HL-60 (cell line): Measurements from ENCODE around the gene MVD.

Source experiments
- CTCF ChIP-seq: IDR thresholded peaks from one replicate; pipeline ENCODE4 v1.5.1; 2011; ENCODE audit warnings: low read length, control low read depth, inconsistent platforms; ENCODE audit not compliant: insufficient read depth
- REST ChIP-seq: IDR thresholded peaks from 2 replicates; pipeline ENCODE4 v1.6.1; 2012; ENCODE audit warnings: low read depth; ENCODE audit not compliant: insufficient replicate concordance

- no peak for TF ChIP-seq CTCF
- no peak for TF ChIP-seq REST
These were observed 2.7 kb upstream of the MVD start for GRCh38 chr16:88665570-88665969.
